ENCODE results near the gene ADD2. TPM values are rescaled to one million over a fixed set of nuclear protein-coding genes. Genes with fewer than 3 reads are reported as not detected.
"Not testable (repeated sequence)": the region's sequence is repeated elsewhere in the genome, so short reads cannot be mapped to it uniquely, and the experiment has no call there.

Gene ADD2
- polyA plus RNA-seq (ENCODE audit: insufficient read length in 4 of 4), result 1 to 10 TPM; 4.2 to 7.5 (median 6.1) TPM

DNA sequence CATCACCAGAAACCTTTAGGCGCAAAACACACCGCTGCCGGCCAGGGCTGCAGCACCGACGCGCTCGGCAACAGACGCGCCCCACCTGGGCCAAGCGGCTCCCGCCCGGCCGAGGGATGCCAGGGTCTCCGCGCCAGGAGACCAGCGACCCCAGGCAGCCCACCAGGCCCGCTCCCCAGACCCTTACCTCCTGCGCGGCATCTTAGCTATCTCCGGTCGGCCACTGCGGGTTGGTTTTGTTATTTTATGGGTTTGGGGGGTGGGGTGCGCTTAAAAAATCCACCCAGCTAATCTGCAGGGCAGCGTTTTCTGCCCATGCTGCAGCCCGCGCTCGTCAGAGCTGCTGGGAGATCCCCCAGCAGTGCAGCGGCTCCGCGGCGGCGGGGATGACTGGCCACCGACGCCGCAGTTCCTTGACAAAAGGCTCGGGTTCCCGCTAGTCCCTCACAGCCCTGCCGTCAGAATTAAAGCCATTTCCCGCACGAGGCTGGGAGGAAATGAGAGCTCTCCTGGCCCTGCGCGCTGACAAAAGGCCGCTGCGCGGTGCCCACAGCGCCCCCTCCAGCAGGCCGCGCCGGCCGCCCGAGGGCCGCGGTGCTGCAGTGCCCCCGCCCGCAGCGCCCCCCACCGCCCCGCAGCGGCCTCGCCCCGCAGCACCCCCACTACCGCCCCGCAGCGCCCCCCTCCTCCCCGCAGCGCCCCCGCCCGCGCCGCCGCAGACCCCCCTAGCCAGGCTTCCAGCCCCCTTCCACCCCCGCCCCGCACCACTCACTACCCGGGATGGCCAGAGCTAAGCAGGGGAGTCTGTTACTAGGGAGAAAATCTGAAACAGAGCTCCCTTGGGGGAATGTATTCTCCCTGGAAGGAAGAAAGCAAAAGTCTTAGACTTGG, at the start of gene ADD2:
TSS of gene ADD2 (minus strand) at position 502 of the 891 bp plus-strand sequence. CDS start 61,792 bp downstream, outside the sequence.
- DNase-seq (ENCODE audit: low read depth in 4 of 4, low spot score in 2 of 4), result no peak

GRCh38 chr2:70817284-70817954, 49.4 kb upstream of the ADD2 start:
- no peak for DNase-seq (ENCODE audit: low read depth in 4 of 4, low spot score in 2 of 4)

DNA sequence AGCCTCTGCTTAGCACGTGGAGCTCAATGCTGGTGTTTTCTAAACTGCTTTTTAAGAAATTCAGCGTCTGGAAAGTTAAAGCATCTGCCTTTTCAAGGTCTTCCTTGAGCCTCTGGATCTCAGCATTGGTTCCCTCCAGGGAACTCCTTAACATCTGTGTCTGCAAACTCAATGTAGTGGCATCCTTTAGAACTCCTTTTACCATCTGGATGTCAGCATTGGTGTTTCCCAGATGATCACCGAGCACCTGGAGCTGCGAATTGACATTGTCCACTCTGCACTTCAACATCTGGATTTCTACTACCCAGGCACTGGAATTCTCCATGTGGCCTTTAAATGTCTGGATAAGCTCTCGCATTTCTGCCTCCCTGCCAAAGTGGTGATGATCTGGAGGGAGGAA, 48.7 kb upstream of the ADD2 start:
- DNase-seq (ENCODE audit: low read depth in 4 of 4, low spot score in 2 of 4), result no peak

DNA sequence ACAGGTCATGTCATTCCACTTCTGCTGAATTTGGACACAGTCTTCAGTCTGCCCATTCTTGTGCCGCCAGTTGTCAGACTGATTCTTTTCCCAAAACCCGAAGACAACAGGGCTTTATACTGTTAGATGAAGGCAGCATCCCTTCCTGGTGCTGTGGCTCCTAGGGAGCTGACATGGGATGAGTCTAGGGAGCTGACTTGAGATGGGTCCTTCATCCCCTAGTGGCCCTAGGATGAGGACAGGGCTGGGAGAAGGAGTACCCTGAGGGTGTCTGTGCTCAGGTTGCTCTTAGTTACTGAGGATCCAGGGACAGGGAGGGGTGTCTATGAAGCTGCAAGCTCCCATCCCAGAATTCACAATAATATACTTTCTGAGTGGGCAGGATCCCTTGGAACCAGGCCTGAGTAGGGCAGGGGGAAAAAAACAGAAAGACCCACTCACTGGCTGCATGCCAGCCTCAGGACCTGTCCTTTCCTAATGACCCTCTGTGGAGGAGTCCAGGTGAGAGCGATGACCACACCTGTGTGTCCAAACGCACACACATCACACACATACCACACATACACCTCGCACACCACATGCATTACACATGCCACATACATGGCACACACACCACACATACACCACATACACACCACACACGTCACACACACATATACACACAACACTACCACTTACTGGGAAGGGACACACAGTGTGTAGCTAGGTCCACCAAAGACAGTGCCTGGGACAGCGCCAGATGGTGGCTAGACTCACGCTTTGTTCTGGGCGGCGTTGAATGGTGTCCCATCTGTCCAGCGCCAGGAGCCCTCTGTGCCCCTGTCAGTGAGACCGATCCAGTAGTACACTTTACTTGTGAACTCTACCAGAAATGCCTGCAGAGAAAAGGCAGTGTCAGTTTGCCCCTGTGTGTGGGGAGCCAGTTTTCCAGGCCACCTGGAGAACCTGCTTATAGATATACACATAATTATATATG, 41.3 kb upstream of the ADD2 start:
- DNase-seq (ENCODE audit: low read depth in 4 of 4, low spot score in 2 of 4), result no peak

GRCh38 chr2:70807828-70808118, 39.8 kb upstream of the ADD2 start:
- no peak for DNase-seq (ENCODE audit: low read depth in 4 of 4, low spot score in 2 of 4)

GRCh38 chr2:70807102-70807827, 39.3 kb upstream of the ADD2 start:
- no peak for DNase-seq (ENCODE audit: low read depth in 4 of 4, low spot score in 2 of 4)

DNA sequence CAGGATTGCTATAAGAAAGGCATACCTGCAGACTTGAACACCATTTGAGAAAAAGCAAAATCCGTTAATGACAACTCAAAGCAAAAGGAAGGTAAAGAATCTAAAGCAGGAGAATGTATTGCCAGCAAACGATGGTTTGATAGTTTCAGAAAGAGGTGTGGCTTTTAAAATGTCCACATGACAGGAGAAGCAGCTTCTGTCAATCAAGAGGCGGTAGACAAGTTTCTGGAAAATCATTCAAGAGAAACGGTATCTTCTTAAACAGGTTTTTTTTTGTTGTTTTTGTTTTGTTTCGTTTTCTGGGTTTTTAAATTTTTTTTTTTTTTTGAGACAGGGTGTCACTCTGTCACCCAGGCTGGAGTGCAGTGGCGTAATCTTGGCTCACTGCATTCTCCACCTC, 38.6 kb upstream of the ADD2 start:
- no peak for DNase-seq (ENCODE audit: low read depth in 4 of 4, low spot score in 2 of 4)

DNA sequence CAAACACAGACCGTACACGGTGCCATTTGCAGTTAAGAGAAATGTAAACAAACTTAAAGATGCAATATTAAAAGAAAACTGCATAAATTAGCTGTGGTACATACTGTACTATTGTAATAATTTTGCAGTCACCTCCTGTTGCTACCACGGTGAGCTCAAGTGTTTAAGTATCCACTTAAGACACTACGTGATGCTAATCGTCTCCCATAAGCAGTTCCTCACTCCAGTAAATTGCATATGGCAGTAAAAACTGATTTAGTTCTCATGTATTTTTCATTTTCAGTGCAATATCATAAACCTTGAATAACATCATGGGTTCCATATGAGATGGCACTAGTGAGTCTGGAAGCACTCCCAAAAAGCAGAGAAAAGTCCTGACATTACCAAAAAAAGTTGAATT, 38.0 kb upstream of the ADD2 start:
- no peak for DNase-seq (ENCODE audit: low read depth in 4 of 4, low spot score in 2 of 4)

DNA sequence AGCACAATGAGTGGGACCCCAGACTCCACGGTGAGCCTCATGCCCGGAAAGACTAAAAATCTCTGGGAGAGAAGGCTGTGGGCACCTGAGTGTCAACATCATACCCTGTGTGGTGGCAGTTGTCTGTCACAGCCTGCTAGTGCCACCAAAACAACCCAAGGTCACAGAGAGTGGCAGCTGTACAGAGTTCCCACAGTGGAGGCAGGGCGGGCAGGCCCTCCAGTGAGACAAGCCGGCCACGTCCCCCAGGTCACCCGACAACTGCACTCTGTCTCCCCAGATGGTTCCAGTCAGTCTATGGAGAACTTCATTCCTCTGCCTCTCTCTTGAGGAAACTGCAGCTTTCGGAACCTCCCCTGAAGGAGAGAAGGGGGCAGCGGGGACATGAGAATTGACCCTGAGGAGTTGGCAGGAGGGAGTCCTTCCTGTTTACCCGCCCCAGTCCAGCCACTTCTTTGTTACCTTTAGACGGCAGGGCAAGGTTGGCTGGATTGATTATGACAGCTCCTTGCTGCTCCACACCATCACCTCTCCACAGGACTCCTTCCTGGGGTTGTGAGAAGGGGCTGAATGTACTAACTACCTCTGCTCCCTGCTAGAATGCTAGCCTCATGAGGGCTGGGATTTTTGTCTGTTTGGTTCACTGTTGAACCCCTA, 33.7 kb upstream of the ADD2 start:
- no peak for DNase-seq (ENCODE audit: low read depth in 4 of 4, low spot score in 2 of 4)

- DNase-seq (ENCODE audit: low read depth in 4 of 4, low spot score in 2 of 4), result no peak
Measured at GRCh38 chr2:70799706-70800105, 31.7 kb upstream of the ADD2 start.

DNA sequence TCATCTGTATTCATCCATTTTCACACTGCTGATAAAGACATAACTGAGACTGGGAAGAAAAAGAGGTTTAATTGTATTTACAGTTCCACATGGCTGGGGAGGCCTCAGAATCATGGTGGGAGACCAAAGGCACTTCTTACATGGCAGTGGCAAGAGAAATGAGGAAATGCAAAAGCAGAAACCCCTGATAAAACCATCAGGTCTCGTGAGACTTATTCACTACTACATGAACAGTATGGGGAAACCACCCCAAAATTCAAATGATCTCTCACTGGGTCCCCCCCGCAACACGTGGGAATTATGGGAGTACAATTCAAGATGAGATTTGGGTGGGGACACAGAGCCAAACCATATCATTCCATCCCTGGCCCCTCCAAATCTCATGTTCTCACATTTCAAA, 30.0 kb upstream of the ADD2 start:
- not testable (repeated sequence) for DNase-seq (ENCODE audit: low read depth in 4 of 4, low spot score in 2 of 4)

GRCh38 chr2:70797506-70797905, 29.5 kb upstream of the ADD2 start:
- DNase-seq (ENCODE audit: low read depth in 4 of 4, low spot score in 2 of 4), result no peak

DNA sequence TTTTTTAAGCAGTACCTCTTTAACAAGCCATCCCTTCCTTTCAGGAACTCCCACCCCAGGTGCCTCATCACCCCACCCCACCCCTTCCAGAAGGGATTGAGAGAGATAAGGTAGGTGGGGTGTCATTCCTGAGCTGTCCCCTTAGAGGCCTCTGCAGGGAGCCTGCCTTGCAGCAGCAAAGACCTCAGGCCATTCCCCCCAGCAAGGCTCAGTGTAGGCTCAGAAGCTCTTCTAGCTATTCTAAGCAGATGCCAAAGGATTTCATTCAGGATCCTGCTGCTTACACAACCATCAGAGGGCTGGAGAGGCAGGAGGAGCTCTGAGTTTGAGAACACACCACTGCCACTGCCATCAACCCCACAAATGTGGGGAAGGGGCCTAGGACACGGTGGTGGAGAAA, 28.3 kb upstream of the ADD2 start:
- no peak for DNase-seq (ENCODE audit: low read depth in 4 of 4, low spot score in 2 of 4)

GRCh38 chr2:70795164-70795995, 27.4 kb upstream of the ADD2 start:
- DNase-seq (ENCODE audit: low read depth in 4 of 4, low spot score in 2 of 4), result no peak

- no peak for DNase-seq (ENCODE audit: low read depth in 4 of 4, low spot score in 2 of 4)
Measured at GRCh38 chr2:70793450-70793849, 25.4 kb upstream of the ADD2 start.

GRCh38 chr2:70790136-70790828, 22.3 kb upstream of the ADD2 start, which contains the start of gene FIGLA:
Gene FIGLA, minus strand, starts transcription at chr2:70790643. Its CDS starts 5 bp downstream, at chr2:70790638.
- no peak for DNase-seq (ENCODE audit: low read depth in 4 of 4, low spot score in 2 of 4)

- peak in 1 of 4 donors; percentile 42 for DNase-seq (ENCODE audit: low read depth in 4 of 4, low spot score in 2 of 4)
Measured at GRCh38 chr2:70789304-70790135, 21.5 kb upstream of the ADD2 start.
